NCI-H446 (cell line): ENCODE measurements around the gene C16orf54.
"Not testable (repeated sequence)": the region's sequence is repeated elsewhere in the genome, so short reads cannot be mapped to it uniquely, and the experiment has no call there.

ENCODE experiments used
- DNase-seq, 2 experiments: peaks; one replicate each; lab custom pipeline; 2025; lab: John Stamatoyannopoulos, UW

The C16orf54 gene

GRCh38 chr16:29707160-29707559 lies 38.6 kb downstream of the C16orf54 start:
- DNase-seq, result not testable (repeated sequence)

GRCh38 chr16:29705030-29705429 lies 40.8 kb downstream of the C16orf54 start:
- DNase-seq, result no peak

- no peak for DNase-seq
Observed at GRCh38 chr16:29702269-29702668, 43.5 kb downstream of the C16orf54 start.

GRCh38 chr16:29701214-29701555 lies 44.6 kb downstream of the C16orf54 start:
- no peak for DNase-seq

GRCh38 chr16:29700253-29700987 lies 45.4 kb downstream of the C16orf54 start:
- peak; percentile 67 to 87 for DNase-seq

- no peak for DNase-seq
Observed at GRCh38 chr16:29699324-29700219, 46.2 kb downstream of the C16orf54 start.

GRCh38 chr16:29698484-29699323 lies 47.1 kb downstream of the C16orf54 start:
- no peak for DNase-seq

GRCh38 chr16:29698042-29698441 lies 47.7 kb downstream of the C16orf54 start:
- DNase-seq, result no peak

GRCh38 chr16:29697391-29697790 lies 48.4 kb downstream of the C16orf54 start:
- DNase-seq, result no peak

- DNase-seq, result no peak
Observed at GRCh38 chr16:29696881-29697331, 48.9 kb downstream of the C16orf54 start.

- not testable (repeated sequence) for DNase-seq
Observed at GRCh38 chr16:29695675-29696074, 50.1 kb downstream of the C16orf54 start.

GRCh38 chr16:29694384-29695195 lies 51.2 kb downstream of the C16orf54 start:
- DNase-seq, result peak in 1 of 2 experiments; percentile 56

- DNase-seq, result not testable (repeated sequence)
Observed at GRCh38 chr16:29692606-29693005, 53.2 kb downstream of the C16orf54 start.
